Measurements from ENCODE around the gene MTOR. TPM values are rescaled to one million over a fixed set of nuclear protein-coding genes. Genes with fewer than 3 reads are reported as not detected.

The MTOR gene
- polyA plus RNA-seq, 3 donors, result 2.0 to 29.4 (median 3.3) TPM

- DNase-seq, result no peak
- H3K9me3 ChIP-seq (replicated peaks in 1 of 2; ENCODE audit: control insufficient read depth in 1 of 2, insufficient read depth in 1 of 2, low read length in 2 of 2), result no peaks in the 10 kb centered on the region
- H3K27ac ChIP-seq (ENCODE audit: low read depth in 1 of 2, low read length in 2 of 2), result no peak overlapping the region
- H3K9ac ChIP-seq (ENCODE audit: insufficient read depth, low read length, poor library complexity, severe bottlenecking), result no peak overlapping the region
- H3K36me3 Mint-ChIP-seq, result peaks cover 73 to 96% of the 10 kb centered on the region in 2 donors
- no peak overlapping the region for H3K4me3 Mint-ChIP-seq
- no peaks in the 10 kb centered on the region for H3K4me1 ChIP-seq (ENCODE audit: control insufficient read depth in 1 of 2, insufficient read depth in 2 of 2, low read length in 2 of 2)
- no peak overlapping the region for H3K4me3 ChIP-seq (replicated peaks in 1 of 3; ENCODE audit: low read depth in 2 of 3, low read length in 3 of 3)
- H3K79me2 ChIP-seq (ENCODE audit: insufficient read depth, low read length), result no peaks in the 10 kb centered on the region
- no peak overlapping the region for H3K27ac Mint-ChIP-seq
- intact Hi-C loops (cut with micrococcal nuclease), result no loop called here
- H3K27me3 ChIP-seq (ENCODE audit: control insufficient read depth in 2 of 2, insufficient read depth in 2 of 2, low read length in 2 of 2), result no peaks in the 10 kb centered on the region
- no peaks in the 10 kb centered on the region for H3K4me1 Mint-ChIP-seq
- H2AFZ ChIP-seq (ENCODE audit: insufficient read depth, low read depth, low read length, poor library complexity, severe bottlenecking), result no peak overlapping the region
- peaks cover 3% of the 10 kb centered on the region for H4K20me1 ChIP-seq (ENCODE audit: insufficient read depth, low read length)
- 56% methylated on average over 5 of the region's 6 CpGs for WGBS (ENCODE audit: insufficient coverage)
- peaks cover 86 to 100% of the 10 kb centered on the region in 2 donors for H3K36me3 ChIP-seq (replicated peaks in 1 of 2; ENCODE audit: control insufficient read depth in 1 of 2, insufficient read depth in 2 of 2, low read length in 2 of 2)
- H3K27me3 Mint-ChIP-seq (ENCODE audit: low read depth in 3 of 3), result no peaks in the 10 kb centered on the region
- no peak for TF ChIP-seq CTCF (IDR thresholded peaks at IDR 0.05)
- H3K4me2 ChIP-seq (replicated peaks; ENCODE audit: extremely low read depth, low read length, poor library complexity, severe bottlenecking), result no peak overlapping the region
- no peaks in the 10 kb centered on the region for H3K9me3 Mint-ChIP-seq
Measured at GRCh38 chr1:11237356-11237755, 25.0 kb downstream of the MTOR start.

GRCh38 chr1:11233208-11233607 lies 29.1 kb downstream of the MTOR start:
- no peaks in the 10 kb centered on the region for H3K27me3 ChIP-seq (ENCODE audit: control insufficient read depth in 2 of 2, insufficient read depth in 2 of 2, low read length in 2 of 2)
- H3K79me2 ChIP-seq (ENCODE audit: insufficient read depth, low read length), result no peaks in the 10 kb centered on the region
- no peaks in the 10 kb centered on the region for H4K20me1 ChIP-seq (ENCODE audit: insufficient read depth, low read length)
- H3K27ac Mint-ChIP-seq, result no peak overlapping the region
- intact Hi-C loops (cut with micrococcal nuclease), result no loop called here
- no peaks in the 10 kb centered on the region for H3K27me3 Mint-ChIP-seq (ENCODE audit: low read depth in 3 of 3)
- no peak overlapping the region for H3K4me3 Mint-ChIP-seq
- no peak for TF ChIP-seq CTCF (IDR thresholded peaks at IDR 0.05)
- no CpG with 5 or more reads among the region's 2 CpGs for WGBS (ENCODE audit: insufficient coverage)
- no peak for DNase-seq
- peaks cover 81 to 97% of the 10 kb centered on the region in 2 donors for H3K36me3 Mint-ChIP-seq
- H3K9me3 Mint-ChIP-seq, result no peaks in the 10 kb centered on the region
- no peaks in the 10 kb centered on the region for H3K9me3 ChIP-seq (replicated peaks in 1 of 2; ENCODE audit: control insufficient read depth in 1 of 2, insufficient read depth in 1 of 2, low read length in 2 of 2)
- H3K4me1 Mint-ChIP-seq, result no peaks in the 10 kb centered on the region
- H3K9ac ChIP-seq (ENCODE audit: insufficient read depth, low read length, poor library complexity, severe bottlenecking), result no peak overlapping the region
- no peaks in the 10 kb centered on the region for H3K4me1 ChIP-seq (ENCODE audit: control insufficient read depth in 1 of 2, insufficient read depth in 2 of 2, low read length in 2 of 2)
- H2AFZ ChIP-seq (ENCODE audit: insufficient read depth, low read depth, low read length, poor library complexity, severe bottlenecking), result no peak overlapping the region
- H3K36me3 ChIP-seq (replicated peaks in 1 of 2; ENCODE audit: control insufficient read depth in 1 of 2, insufficient read depth in 2 of 2, low read length in 2 of 2), result peaks cover 93 to 100% of the 10 kb centered on the region in 2 donors
- no peak overlapping the region for H3K4me3 ChIP-seq (replicated peaks in 1 of 3; ENCODE audit: low read depth in 2 of 3, low read length in 3 of 3)
- H3K4me2 ChIP-seq (replicated peaks; ENCODE audit: extremely low read depth, low read length, poor library complexity, severe bottlenecking), result no peak overlapping the region
- no peak overlapping the region for H3K27ac ChIP-seq (ENCODE audit: low read depth in 1 of 2, low read length in 2 of 2)
